Right hindlimb (tissue), 1 donor: ENCODE data around the gene AQR.
"Not testable (repeated sequence)": the region's sequence is repeated elsewhere in the genome, so short reads cannot be mapped to it uniquely, and the experiment has no call there.

Experiments used
- DNase-seq: peaks from one replicate; pipeline ENCODE4 v3.0.0-alpha.2; 2018

AQR gene

GRCh38 chr15:34865531-34865930 is 104.0 kb downstream of the AQR start:
- no peak for DNase-seq

DNA sequence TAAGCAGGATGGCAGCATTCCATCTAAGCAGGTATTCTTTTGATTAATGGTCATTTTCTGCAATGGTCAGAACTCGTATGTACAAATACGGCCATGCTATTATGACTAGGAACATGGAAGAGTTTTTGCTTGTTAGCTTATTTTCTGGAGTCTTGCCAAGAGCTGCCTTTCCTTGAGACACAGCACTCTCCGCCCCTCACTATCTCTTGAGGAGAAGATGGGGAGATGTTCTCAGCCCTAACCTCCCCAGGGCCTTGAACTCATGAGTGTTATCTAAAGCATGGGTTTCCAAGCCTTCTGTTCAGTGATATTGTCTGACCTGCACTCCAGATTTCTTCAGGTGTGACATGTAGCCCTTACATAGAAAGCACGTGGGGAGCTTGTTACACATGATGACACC is 108.3 kb downstream of the AQR start:
- DNase-seq, result no peak

DNA sequence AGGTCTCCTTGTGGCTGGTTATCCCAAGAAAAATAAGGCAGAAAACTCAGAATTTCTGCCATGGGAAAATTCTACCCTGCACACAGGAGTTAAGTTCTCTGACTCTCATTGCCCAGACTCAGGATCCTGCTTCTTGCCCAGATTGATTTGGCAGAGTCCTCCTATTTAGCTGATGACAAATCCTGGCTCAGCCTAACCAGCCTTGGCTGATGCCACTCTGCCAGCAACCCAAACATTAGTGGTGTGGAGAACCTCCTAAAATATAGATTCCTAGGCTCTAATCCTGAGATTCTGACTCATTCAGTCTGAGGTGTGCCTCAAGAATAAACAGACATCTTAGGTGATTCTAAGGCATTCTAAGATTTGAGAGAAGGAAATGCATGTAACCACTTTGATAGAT is 113.6 kb downstream of the AQR start:
- peak; percentile 36 for DNase-seq

- DNase-seq, result no peak
Observed at GRCh38 chr15:34855413-34855812, 114.1 kb downstream of the AQR start.

- no peak for DNase-seq
Observed at GRCh38 chr15:34854232-34854631, 115.3 kb downstream of the AQR start.

- no peak for DNase-seq
Observed at GRCh38 chr15:34853001-34853758, 116.4 kb downstream of the AQR start.

GRCh38 chr15:34851751-34852150 is 117.8 kb downstream of the AQR start:
- DNase-seq, result no peak

DNA sequence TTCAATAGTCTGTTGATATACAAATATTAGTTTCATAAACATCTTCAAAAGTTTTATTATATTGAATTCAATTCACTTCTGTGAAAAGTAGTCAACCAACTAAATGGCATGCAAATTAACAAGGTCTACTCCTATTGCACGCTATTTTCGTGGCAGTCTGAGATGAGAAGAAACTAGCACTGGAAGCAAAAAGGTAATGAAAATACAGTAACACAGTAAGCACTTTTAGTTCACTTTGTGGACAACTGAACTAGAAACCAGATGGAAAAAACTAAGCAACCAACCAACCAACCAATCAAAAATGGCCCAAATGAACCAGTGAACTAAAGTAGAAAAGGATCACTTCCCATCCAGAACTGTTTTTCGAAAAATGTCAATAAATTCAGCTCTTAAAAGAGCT is 118.5 kb downstream of the AQR start:
- no peak for DNase-seq

DNA sequence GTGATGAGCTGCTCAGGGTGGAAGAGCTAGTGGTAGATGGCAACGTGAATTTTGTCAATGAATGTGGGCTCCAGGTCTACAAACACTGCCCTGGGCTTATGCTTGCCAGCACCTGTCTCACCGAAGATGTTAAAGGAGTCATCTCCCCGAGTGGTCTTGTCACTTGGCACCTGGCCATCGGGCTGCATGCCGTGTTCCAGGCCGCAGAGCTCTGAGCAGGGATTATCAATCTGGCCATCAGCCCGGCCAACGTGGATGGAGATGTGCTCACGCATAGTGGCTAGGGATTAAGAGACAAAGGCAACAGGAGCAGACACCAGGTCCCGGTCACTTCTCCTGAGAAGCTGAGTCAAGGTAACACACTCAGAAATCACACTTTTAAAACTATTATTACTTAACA is 119.4 kb downstream of the AQR start:
- DNase-seq, result peak; percentile 27

DNA sequence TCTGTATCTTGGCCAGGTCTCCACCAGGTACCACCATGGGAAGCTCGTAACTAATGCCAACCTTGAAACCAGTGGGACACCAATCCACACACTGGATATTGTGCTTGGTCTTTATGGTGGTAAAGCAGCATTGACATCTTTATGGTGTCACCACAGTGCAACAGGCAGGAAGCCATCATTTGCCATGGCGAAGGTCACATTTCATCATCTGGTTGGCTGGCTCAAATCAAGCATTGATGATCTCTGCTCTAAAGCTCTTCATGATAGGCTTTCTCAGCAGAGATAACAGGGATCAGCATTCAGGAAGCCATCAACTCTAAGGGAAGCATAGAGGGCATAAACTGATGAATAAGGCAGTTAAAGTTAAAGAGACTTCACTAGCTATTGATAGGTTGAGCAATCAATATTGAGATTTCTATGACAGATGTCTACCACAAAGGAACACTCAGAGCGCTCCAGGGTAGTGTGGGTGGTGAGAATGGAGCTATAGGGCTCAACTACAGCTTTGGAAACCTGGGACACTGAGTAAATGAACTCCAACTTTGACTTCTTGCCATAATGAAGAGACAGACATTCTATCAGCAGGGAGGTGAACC is 120.1 kb downstream of the AQR start:
- no peak for DNase-seq

GRCh38 chr15:34847598-34847997 is 121.9 kb downstream of the AQR start:
- no peak for DNase-seq

DNA sequence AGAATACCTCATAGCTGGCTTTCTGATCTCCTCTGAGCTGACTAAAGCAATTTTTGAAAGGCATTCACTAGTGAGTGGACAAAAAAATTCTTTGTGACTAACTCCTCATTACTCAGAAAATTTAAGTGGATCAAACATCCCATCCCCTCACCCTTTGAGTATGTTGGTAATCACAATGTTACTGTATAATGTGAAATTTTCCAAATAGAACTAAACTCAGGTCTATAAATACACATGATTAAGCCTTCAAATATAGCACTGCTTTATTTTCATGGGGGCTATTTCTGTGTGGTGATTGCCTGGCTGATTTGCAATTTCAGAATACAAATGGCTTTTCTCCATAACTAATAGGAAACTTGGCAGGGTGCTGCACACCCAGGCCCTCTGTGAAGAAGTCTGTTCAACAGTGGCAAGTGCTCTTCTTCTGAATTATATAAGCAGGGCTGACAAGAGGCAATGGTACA is 128.2 kb downstream of the AQR start:
- DNase-seq, result no peak

DNA sequence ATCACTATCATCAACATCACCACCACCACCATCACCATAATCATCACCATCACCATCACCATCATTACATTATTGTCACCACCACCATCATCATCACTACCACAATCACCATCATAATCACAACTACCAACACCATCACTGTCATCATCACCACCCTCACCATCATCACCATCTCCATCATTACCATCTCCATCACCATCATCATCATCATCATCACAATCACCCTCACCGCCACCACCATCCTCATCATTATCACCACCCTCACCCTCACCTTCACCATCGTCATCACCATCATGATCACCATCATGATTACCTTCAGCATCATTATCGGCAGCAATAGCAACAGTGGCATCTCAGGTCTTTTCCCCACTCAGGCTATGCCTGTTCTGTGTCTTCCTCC is 131.3 kb downstream of the AQR start:
- no peak for DNase-seq

DNA sequence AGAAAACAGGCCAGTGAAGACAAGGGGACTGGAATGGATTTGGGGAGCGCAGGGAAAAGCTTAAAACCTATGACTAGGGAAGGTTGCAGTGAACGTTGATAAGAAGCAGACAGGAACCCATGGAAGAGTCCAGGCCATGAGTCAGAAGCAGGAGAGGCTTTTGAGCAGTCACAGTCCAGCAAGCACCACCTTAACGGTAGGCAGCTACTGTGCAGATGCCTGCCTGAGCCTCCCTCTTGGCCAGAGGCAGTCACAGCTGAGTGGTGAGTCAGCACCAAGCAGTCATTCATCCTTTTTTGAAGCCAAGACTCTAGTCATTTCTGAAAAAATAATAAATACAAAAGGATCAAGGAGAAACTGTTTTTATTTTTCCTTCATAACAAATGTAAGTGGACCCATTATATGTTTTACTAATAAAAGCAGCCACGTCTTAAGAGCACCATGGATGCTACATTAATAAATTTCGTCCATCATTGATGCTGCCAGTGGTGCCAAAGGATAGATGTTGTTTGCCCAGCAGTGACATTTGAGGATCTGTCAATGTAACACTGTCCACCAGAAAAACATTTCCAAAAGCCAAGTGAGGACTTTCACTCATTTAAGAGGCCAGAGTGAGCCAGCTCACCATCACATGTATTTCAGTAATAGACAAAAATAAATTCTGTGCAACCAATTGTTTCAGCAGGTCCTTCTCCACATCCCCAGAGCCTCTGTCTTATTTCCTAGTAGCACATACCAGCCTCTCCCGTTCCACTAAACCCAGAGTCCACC is 132.1 kb downstream of the AQR start:
- DNase-seq, result no peak

GRCh38 chr15:34828145-34828911 is 141.2 kb downstream of the AQR start:
- no peak for DNase-seq

DNA sequence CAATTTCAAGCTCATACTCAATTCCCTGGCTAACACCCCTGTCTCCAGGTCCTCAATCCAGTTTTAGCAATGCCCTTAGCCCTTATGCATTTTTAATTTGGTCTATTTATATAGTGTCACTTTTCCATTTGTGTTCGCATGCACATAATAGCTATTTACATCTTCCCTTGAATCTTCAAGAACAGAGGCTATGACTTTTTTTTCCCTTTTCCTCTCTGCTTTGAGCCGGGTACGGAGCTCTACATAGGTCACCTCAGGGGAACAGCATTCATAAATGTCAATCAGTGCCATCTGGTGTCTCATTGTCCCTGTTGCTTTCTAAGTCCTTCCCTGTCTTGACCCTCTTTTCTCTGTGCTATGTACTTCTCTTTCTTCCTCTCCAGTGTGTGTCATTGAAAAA is 147.7 kb downstream of the AQR start:
- DNase-seq, result no peak

GRCh38 chr15:34820110-34820509 is 149.4 kb downstream of the AQR start:
- DNase-seq, result no peak

DNA sequence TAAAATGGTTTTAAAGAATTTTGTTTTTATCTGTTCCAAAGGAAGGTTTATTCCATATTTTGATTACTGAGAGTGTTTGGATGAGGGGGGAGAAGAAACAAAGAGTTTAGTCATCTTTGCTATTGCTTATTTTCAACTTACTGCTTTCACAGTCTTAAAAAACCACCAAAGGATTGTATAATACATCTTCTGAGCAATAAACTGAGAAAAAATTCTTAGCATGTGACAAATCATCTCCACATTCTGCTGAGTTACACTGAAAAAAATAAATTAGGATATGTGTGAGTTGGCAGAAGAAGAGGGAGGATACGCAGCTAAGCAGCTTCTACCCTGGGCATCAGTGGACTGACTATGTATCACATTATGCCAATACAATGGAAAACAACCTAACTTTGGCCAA is 151.0 kb downstream of the AQR start:
- no peak for DNase-seq

GRCh38 chr15:34815836-34816235 is 153.7 kb downstream of the AQR start:
- no peak for DNase-seq

DNA sequence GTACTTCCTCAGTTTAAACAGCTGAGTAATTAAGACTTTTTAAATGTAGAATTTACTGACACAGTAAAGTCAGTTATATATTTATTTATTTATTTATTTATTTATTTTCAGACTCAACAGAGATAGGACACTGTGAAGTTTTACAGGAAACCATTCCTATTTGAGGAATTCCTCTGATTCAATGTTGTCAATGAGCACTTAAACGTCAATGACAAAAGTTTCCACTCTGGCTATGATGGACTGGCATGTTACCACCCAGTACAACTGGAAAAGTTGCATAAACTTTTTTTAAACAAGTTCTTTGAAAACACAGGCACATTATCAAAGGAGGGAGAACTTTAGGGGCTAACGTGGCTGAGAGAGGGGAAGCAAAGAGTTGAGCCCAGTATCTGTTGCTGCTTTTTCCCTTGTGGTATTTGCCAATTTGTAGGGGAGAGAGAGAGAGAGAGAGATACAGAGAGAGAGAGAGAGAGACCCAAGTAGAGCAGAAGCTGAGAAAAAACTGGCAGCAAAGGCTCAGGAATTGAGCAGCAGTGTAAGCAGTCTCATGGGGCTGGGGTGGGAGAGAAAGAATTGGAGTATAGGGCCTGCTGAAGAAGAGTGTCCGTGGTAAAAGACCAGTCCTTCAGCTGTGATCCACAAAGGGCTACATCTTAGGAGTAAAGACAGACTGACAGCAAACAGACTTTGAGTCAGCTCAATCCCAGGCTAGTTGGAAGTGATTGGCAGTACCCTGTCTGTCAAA is 155.9 kb downstream of the AQR start:
- no peak for DNase-seq

DNA sequence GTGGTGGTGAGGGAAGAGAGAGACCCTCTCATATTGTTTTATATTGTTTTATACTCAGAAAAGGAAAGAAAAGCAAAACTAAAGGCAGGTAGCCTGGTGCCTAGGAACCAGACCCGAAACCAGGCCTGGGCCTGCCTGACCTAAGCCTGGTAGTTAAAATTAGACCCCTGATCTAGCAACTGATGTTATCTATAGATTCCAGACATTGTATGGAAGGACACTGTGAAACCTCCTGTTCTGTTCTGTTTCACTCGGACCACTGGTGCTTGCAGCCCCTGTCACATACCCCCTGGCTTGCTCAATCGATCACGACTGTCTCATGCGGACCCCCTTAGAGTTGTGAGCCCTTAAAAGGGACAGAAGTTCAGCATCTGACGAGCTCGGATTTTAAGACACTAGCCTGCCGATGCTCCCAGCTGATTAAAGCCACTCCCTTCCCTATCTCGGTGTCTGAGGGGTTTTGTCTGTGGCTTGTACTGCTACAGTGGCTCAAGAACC is 156.6 kb downstream of the AQR start:
- not testable (repeated sequence) for DNase-seq

DNA sequence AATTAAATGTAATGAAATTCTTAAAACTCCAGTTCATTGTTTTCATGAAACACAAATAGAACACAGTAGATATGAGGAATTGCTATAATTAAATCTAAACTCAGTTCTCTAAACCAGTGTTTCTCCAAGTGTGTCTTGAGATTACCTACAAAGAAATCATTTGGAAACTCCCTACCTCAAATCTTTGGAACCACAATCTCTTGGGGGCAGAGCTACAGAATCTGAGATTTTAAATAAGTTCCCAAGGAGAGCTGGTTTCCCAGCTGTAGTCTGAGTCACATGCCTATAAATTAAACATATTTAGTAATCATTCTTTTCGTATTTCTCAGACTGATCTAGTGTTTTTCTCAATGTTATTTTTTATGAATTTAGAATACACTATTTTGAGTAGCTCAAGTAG is 157.2 kb downstream of the AQR start:
- no peak for DNase-seq
